Activated naive CD8-positive, alpha-beta T cell treated with anti-CD3 and anti-CD28 coated beads, Interleukin-2, amount 10 ng/mL, durations not matched to agents 7 days and 5 days (primary cell): ENCODE results near the gene DCUN1D3. TPM values are rescaled to one million over a fixed set of nuclear protein-coding genes. Genes with fewer than 3 reads are reported as not detected.
A peak's percentile ranks its signal among the peaks of the same experiment; 100 is the strongest.
"Not testable (repeated sequence)": the region's sequence is repeated elsewhere in the genome, so short reads cannot be mapped to it uniquely, and the experiment has no call there.

Experiments
- ATAC-seq: fragments of 150-1000 bp; cut with Tn5 transposase; one replicate; pipeline ENCODE4 v1.10.0; 2021; ENCODE audit warnings: low read depth, moderate library complexity
- POLR2A ChIA-PET: fragments of 350-600 bp; sonication (Branson Sonifier 250); formaldehyde crosslinking; loops from one replicate; lab custom pipeline; 2021; ENCODE audit warnings: antibody characterized with exemption; lab: Charles Lee
- DNase-seq: peaks from one replicate; pipeline ENCODE4 v3.0.0; 2021
- H3K27ac Mint-ChIP-seq: one replicate; pipeline ENCODE4 v1.8.0; 2022; ENCODE audit warnings: mild to moderate bottlenecking, mixed read lengths
- H3K27me3 Mint-ChIP-seq: one replicate; pipeline ENCODE4 v1.8.0; 2022; ENCODE audit warnings: mild to moderate bottlenecking, moderate library complexity, mixed read lengths
- H3K36me3 Mint-ChIP-seq: one replicate; pipeline ENCODE4 v1.8.0; 2021; ENCODE audit warnings: mild to moderate bottlenecking, mixed read lengths
- H3K4me1 Mint-ChIP-seq: one replicate; pipeline ENCODE4 v1.8.0; 2021; ENCODE audit warnings: mixed read lengths
- H3K4me3 Mint-ChIP-seq: one replicate; pipeline ENCODE4 v1.8.0; 2022; ENCODE audit warnings: mild to moderate bottlenecking, moderate library complexity, mixed read lengths
- H3K9me3 Mint-ChIP-seq: one replicate; pipeline ENCODE4 v1.8.0; 2021; ENCODE audit warnings: mixed read lengths
- total RNA-seq, 2 experiments: library from RNA; stranded (reverse); gene quantifications; one replicate each; pipeline ENCODE4 v1.2.3, GENCODE V29; 2021

Gene DCUN1D3, protein sequence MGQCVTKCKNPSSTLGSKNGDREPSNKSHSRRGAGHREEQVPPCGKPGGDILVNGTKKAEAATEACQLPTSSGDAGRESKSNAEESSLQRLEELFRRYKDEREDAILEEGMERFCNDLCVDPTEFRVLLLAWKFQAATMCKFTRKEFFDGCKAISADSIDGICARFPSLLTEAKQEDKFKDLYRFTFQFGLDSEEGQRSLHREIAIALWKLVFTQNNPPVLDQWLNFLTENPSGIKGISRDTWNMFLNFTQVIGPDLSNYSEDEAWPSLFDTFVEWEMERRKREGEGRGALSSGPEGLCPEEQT
- 10 to 100 TPM; 12.0 to 13.1 TPM for total RNA-seq

DNA sequence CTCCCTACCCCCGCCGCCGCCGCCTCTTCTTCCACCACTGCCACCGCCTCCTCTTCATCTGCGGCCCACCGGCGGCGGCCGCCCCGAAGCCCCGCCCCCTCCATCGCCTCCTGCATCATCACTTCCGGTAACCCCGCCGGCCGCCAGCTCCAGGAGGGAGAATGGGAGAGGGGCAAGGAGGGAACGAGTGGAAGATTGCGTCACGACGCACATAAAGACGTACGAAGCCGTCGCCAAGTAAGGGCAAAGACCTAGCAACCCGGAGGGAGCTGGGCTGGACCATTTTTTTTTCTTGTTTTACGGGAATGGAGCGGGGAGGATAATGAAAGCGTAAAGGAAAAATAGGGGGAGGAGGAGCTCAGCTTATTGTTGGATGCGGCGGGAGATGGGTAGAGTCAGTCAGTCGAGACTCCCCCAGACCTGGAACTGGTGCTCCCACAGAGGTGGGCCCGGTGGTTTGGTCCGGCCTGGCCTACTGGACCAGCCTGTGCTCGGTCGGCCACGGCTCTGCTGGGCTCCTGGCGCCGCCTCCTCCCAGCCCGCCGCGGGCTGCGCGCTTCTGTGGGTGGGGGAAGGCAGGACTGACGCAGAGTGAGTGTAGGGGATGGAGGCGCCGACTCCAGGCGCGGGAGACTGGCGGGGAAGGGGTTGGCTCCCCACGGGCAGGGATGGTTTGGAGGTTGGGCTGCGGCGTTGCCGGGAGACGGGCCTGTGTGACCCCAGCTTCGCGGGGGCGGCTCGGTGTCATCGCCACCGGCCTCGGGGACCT, at the start of gene DCUN1D3, which contains the start of gene LYRM1:
TSS of gene DCUN1D3 (minus strand) at position 60 of the 769 bp plus-strand sequence. CDS start 37,820 bp downstream, outside the sequence.
TSS of gene LYRM1 (plus strand) at position 473 of the 769 bp plus-strand sequence. CDS start 14,785 bp downstream, outside the sequence.
- no peaks in the 10 kb centered on the region for H3K27me3 Mint-ChIP-seq
- peaks cover 72% of the 10 kb centered on the region for H3K4me1 Mint-ChIP-seq
- DNase-seq = peak; percentile 87
- ATAC-seq = peak; percentile 78
- POLR2A ChIA-PET = interaction anchor here (1.1 to 3.5 kb wide), 11 partner anchors 10 to 145 kb away, joined by 3 to 51 read pairs (median 6); partner anchors contain the start of genes ERI2 and REXO5
- H3K27ac Mint-ChIP-seq = peak within 1 kb of the TSS; percentile 99
- peak within 1 kb of the TSS; percentile 95 for H3K4me3 Mint-ChIP-seq
- peaks cover 43% of the 10 kb centered on the region for H3K36me3 Mint-ChIP-seq
- no peaks in the 10 kb centered on the region for H3K9me3 Mint-ChIP-seq

DNA sequence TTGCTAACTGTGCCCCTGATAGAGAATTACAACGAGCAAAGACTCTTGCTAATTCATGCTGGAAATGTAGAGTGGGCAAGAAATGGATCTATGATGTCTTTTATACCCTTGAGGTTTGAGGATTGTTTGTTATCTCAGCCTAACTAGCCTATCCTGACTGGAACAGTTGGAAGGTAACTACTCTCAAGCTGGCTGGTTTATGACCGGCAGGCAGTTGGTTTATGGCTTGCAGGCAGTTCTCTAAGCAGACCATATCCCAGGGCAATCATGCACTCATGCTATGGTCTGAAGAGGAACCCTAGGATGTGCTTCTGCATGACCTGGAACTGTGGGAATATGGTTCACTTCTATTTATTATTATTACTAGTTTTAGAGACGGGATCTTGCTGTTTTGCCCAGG, 49.5 kb upstream of the DCUN1D3 start:
- POLR2A ChIA-PET = no interaction called here

DNA sequence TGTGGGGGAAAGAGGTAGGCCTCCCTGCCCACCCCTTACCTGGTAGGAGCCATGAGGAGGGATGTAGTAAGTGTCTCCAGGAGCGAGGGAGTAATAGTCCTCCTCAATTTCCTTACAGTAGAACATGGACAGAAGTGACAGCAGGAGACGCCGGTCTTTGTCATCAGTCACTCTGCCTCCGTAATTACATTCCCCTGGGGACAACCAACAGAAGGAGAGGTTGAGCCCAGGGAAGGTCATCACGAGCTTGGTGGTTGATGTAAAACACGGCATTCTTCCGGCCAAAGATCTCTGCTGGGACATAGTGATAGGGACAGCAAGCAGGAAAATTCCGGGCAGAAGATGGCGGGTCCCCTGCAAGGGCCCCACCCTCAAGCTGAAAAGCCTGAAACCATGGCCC, 48.3 kb upstream of the DCUN1D3 start:
- ATAC-seq (no peak), DNase-seq (no peak)
- H3K36me3 Mint-ChIP-seq = no peaks in the 10 kb centered on the region
- H3K27ac Mint-ChIP-seq = no peak overlapping the region
- no peak overlapping the region for H3K4me3 Mint-ChIP-seq
- H3K4me1 Mint-ChIP-seq = peaks cover 18% of the 10 kb centered on the region
- POLR2A ChIA-PET = no interaction called here
- H3K9me3 Mint-ChIP-seq = no peaks in the 10 kb centered on the region
- H3K27me3 Mint-ChIP-seq = peaks cover 8% of the 10 kb centered on the region

More for the DNA sequence above, 49.5 kb upstream of the DCUN1D3 start:
- no peak overlapping the region for H3K4me3 Mint-ChIP-seq
- H3K27me3 Mint-ChIP-seq = peaks cover 8% of the 10 kb centered on the region
- DNase-seq = no peak
- peaks cover 9% of the 10 kb centered on the region for H3K4me1 Mint-ChIP-seq
- H3K27ac Mint-ChIP-seq = no peak overlapping the region
- no peak for ATAC-seq
- H3K9me3 Mint-ChIP-seq = no peaks in the 10 kb centered on the region
- no peaks in the 10 kb centered on the region for H3K36me3 Mint-ChIP-seq

DNA sequence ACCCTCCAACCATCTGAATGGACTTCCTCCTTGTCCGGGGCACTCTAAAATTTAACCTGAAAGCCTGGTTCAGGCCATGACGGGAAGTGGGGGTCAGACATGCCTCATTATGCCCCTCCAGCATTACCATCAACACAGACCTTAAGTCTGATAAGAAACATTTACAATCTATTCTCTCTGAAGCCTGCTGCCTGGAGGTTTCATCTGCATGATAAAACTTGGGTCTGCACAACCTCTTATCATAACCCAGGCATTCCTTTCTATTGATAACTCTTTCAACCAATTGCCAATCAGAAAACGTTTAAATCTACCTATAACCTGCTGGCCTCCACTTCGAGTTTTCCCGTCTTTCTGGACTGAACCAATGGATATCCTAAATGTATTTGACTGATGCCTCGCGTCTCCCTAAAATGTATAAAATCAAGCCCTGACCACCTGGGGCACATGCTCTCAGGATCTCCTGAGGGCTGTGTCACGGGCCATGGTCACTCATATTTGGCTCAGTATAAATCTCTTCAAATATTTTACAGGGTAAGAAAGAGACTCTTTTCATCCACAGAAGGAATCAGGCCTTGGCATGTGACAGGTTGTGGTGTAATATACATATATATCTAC, 46.0 kb upstream of the DCUN1D3 start:
- Mint-ChIP-seq H3K4me1 (peaks cover 26% of the 10 kb centered on the region), H3K27ac (no peak overlapping the region)
- ATAC-seq = no peak

DNA sequence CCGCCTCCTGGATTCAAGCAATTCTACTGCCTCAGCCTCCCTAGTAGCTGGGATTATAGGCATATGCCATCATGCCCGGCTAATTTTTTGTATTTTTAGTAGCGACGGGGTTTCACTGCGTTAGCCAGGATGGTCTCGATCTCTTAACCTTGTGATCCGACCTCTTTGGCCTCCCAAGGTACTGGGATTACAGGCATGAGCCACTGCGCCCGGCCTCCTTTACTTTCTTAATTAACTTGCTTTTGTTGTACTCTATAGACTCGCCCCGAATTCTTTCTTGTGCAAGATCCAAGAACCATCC, 45.4 kb upstream of the DCUN1D3 start:
- H3K9me3 Mint-ChIP-seq, H3K36me3 Mint-ChIP-seq, POLR2A ChIA-PET, H3K4me3 Mint-ChIP-seq, ATAC-seq, DNase-seq, H3K27ac Mint-ChIP-seq, H3K27me3 Mint-ChIP-seq: not testable (repeated sequence)
- H3K4me1 Mint-ChIP-seq = peaks cover 30% of the 10 kb centered on the region

More for the DNA sequence above, 46.0 kb upstream of the DCUN1D3 start:
- no peak for DNase-seq
- Mint-ChIP-seq H3K9me3 (no peaks in the 10 kb centered on the region), H3K4me3 (no peak overlapping the region), H3K36me3 (no peaks in the 10 kb centered on the region), H3K27me3 (peaks cover 5% of the 10 kb centered on the region)
- POLR2A ChIA-PET = no interaction called here

DNA sequence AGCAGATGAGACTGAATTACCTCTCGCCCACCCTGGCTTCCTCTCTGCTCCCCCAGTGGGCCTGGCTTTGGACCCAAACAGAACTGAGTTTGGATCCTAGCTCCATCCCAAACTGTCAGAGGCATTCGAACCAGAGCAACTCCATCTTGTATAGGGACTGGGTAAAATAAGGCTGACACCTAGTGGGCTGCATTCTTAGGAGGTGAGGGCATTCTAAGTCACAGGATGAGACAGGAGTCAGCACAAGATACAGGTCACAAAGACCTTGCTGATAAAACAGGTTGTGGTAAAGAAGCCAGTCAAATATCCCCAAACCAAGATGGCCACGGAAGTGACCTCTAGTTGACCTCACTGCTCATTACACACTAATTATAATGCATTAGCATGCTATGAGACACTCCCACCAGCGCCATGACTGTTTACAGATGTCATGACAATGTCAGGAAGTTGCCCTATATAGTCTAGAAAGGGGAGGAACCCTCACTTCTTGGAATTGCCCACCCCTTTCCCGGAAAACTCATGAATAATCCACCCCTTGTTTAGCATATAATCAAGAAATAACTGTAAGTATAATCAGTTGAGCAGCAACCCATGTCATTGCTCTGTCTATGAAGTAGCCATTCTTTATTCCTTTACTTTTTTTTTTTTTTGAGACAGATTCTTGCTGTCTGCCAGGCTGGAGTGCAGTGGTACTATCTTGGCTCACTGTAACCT, 44.9 kb upstream of the DCUN1D3 start:
- POLR2A ChIA-PET = interaction anchor here (1.0 to 1.5 kb wide), 2 partner anchors 34 to 44 kb away, joined by 4 to 8 read pairs; partner anchors contain the start of genes DCUN1D3 and LYRM1
- peaks cover 30% of the 10 kb centered on the region for H3K4me1 Mint-ChIP-seq
- H3K27me3 Mint-ChIP-seq = peaks cover 2% of the 10 kb centered on the region
- no peak overlapping the region for H3K4me3 Mint-ChIP-seq
- ATAC-seq (peak; percentile 81), DNase-seq (peak; percentile 41)
- H3K27ac Mint-ChIP-seq = peak overlapping the region; percentile 71
- no peaks in the 10 kb centered on the region for H3K9me3 Mint-ChIP-seq
- H3K36me3 Mint-ChIP-seq = no peaks in the 10 kb centered on the region

DNA sequence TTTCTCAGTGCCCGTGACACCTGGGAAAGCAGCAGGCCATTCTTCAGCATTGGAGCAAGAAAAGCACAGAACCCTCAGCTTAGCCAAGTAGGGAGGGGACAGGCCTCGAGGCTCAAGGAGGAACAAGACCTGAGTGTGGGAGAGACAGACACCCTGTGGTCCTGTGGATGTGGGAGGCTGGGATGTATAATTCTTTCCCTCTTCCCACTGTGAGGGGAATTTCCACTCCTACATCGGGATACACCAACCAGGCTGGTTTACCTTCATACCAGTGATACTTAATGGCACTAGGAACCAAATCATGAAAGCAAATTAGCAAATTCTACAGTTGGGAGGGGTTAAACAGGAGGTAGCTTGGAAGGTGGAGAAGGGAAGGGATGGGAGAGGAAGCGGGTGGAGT, 42.1 kb upstream of the DCUN1D3 start:
- POLR2A ChIA-PET = no interaction called here
- H3K9me3 Mint-ChIP-seq = no peaks in the 10 kb centered on the region
- ATAC-seq = no peak
- H3K4me1 Mint-ChIP-seq = peaks cover 35% of the 10 kb centered on the region
- no peak overlapping the region for H3K27ac Mint-ChIP-seq
- H3K36me3 Mint-ChIP-seq = no peaks in the 10 kb centered on the region
- no peak overlapping the region for H3K4me3 Mint-ChIP-seq
- H3K27me3 Mint-ChIP-seq = no peaks in the 10 kb centered on the region
- no peak for DNase-seq

DNA sequence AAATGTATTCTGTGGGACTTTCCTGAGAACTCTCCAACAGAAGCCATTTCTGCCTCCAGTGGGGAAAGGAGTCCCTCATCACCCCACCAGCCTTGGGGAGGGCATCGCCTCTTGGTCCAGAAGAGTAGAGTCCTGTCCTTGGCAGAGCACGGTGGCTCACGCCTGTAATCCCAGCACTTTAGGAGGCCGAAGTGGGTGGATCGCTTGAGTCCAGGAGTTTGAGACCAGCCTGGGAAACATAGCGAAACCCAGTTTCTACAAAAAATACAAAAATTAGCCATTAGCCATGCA, 41.4 kb upstream of the DCUN1D3 start:
- Mint-ChIP-seq H3K4me1 (peaks cover 35% of the 10 kb centered on the region), H3K36me3 (no peaks in the 10 kb centered on the region), H3K27ac (peak overlapping the region; percentile 77), H3K4me3 (peak overlapping the region; percentile 57), H3K9me3 (no peaks in the 10 kb centered on the region), H3K27me3 (no peaks in the 10 kb centered on the region)
- DNase-seq = no peak
- no peak for ATAC-seq
- POLR2A ChIA-PET = no interaction called here

DNA sequence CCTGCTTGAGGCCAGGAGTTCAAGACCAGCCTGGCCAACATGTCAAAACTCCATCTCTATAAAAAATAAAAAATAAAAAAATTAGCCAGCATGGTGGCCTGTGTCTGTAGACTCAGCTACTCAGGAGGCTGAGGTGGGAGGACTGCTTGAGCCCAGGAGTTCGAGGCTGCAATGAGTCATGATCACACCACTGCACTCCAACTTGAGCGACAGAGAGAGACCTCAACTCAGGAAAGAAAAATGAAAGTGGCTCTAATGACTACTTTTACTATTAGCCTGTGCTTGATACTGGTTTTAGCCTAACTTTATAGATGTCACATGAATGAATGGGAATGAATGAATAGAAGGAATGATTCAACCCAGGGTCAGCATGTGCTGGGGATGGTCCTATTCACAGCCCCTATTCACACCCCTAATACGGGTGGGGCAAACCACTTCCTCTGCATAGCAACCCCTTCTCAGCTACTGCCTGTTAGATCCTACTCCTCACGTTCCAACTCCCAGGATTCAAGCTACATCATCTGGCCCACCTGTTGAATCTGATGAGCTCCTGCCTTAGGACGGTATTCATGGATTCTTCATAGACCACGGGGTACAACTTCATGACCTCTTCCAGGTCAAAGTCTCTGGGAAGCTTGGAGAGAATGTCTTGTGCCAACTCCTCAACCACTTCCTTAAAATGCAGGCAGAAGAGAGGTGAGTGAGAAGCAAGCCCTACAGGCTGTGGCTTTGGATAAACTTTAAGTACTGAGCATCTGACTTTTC, 40.9 kb upstream of the DCUN1D3 start:
- no peaks in the 10 kb centered on the region for H3K9me3 Mint-ChIP-seq
- H3K27me3 Mint-ChIP-seq = no peaks in the 10 kb centered on the region
- H3K4me1 Mint-ChIP-seq = peaks cover 33% of the 10 kb centered on the region
- DNase-seq (no peak), ATAC-seq (no peak)
- no peaks in the 10 kb centered on the region for H3K36me3 Mint-ChIP-seq
- POLR2A ChIA-PET = interaction anchor here (1.6 kb wide), 1 partner anchor 41 kb away, joined by 5 read pairs; the partner anchor contains the start of genes DCUN1D3 and LYRM1
- H3K4me3 Mint-ChIP-seq = peak overlapping the region; percentile 57
- peak overlapping the region; percentile 77 for H3K27ac Mint-ChIP-seq

DNA sequence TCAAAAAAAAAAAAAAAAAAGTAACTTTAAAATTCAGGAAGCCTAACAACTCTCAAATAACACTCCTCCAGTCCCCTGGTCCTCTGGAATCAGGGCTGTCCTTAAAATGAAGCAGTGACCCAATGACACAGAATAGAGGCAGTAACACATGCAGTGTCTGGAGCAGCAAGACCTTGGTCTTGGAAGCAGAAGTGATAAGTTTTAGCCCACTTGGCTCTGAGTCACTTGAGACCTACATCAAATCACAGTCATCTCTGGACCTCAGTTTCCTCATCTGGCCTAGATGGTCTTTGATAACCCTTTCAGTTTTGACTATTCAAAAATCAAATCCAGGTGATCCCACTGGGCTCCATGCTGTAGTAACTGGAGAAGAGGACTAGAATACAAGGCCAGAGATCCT, 39.5 kb upstream of the DCUN1D3 start:
- H3K4me1 Mint-ChIP-seq = peaks cover 25% of the 10 kb centered on the region
- ATAC-seq (no peak), DNase-seq (no peak)
- no peaks in the 10 kb centered on the region for H3K36me3 Mint-ChIP-seq
- H3K4me3 Mint-ChIP-seq = no peak overlapping the region
- peaks cover 2% of the 10 kb centered on the region for H3K27me3 Mint-ChIP-seq
- H3K9me3 Mint-ChIP-seq = no peaks in the 10 kb centered on the region
- H3K27ac Mint-ChIP-seq = no peak overlapping the region
- POLR2A ChIA-PET = no interaction called here

DNA sequence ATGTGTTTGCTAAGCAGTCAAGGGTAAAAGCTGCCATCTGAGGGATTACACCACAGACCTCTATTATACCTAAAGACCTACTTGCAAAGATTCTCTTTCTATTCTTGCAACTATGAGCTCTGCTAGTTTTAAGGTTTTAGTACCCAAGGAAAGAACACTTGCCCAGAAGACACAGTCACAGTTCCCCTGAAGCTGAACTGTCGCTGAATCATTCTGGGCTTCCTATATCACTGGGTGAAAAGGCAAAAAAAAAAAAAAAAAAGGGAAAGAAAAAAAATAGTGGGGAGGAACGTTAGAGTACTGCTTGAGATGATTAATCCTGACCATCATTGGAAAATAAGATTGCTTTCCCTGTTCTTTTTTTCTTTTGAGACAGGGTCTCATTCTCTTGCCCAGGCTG, 38.3 kb upstream of the DCUN1D3 start:
- ATAC-seq = peak; percentile 14
- Mint-ChIP-seq H3K27ac (no peak overlapping the region), H3K36me3 (no peaks in the 10 kb centered on the region), H3K4me3 (no peak overlapping the region), H3K4me1 (peaks cover 17% of the 10 kb centered on the region), H3K27me3 (peaks cover 4% of the 10 kb centered on the region), H3K9me3 (no peaks in the 10 kb centered on the region)
- POLR2A ChIA-PET = interaction anchor here (0.9 kb wide), 2 partner anchors 9 to 27 kb away, joined by 4 read pairs; no protein-coding TSS in a partner anchor
- no peak for DNase-seq

DNA sequence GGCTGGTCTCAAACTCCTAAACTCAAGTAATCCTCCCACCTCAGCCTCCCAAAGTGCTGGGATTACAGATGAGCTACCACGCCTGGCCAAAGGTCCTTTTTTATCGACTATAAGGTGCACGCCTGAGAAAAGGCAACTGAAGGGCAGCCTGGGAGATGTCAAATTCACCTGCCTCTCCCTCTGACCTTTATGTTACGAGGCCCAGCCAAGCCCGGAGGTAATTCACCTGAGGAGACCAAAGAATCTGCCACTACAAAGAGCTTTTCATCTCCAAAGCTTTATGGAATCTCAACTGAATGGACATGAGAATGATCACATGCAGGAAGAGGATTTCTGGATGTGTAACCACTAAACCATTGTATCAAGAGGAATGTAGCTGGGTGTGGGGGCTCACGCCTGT, 37.6 kb upstream of the DCUN1D3 start:
- DNase-seq (no peak), ATAC-seq (no peak)
- H3K36me3 Mint-ChIP-seq = no peaks in the 10 kb centered on the region
- no peak overlapping the region for H3K4me3 Mint-ChIP-seq
- no peak overlapping the region for H3K27ac Mint-ChIP-seq
- POLR2A ChIA-PET = interaction anchor here (0.9 kb wide), 2 partner anchors 8 to 26 kb away, joined by 4 read pairs; no protein-coding TSS in a partner anchor
- H3K27me3 Mint-ChIP-seq = peaks cover 4% of the 10 kb centered on the region
- peaks cover 15% of the 10 kb centered on the region for H3K4me1 Mint-ChIP-seq
- H3K9me3 Mint-ChIP-seq = no peaks in the 10 kb centered on the region
